ENCODE results near the gene SFMBT2. TPM values are rescaled to one million over a fixed set of nuclear protein-coding genes. Genes with fewer than 3 reads are reported as not detected.

SFMBT2 gene
- total and polyA plus RNA-seq, 2 of the 13 experiments (the other 11 are each of a cell fraction or from before 2014, with no cell fraction given), result 0.01 to 0.02 TPM

- TF ChIP-seq, protein P1, sequence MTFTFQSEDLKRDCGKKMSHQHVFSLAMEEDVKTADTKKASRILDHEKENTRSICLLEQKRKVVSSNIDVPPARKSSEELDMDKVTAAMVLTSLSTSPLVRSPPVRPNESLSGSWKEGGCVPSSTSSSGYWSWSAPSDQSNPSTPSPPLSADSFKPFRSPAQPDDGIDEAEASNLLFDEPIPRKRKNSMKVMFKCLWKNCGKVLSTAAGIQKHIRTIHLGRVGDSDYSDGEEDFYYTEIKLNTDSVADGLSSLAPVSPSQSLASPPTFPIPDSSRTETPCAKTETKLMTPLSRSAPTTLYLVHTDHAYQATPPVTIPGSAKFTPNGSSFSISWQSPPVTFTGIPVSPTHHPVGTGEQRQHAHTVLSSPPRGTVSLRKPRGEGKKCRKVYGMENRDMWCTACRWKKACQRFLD (CRISPR knock-in tag; IDR thresholded peaks at IDR 0.05; ENCODE audit: borderline replicate concordance), result no peak
- TF ChIP-seq KMT2A (CRISPR knock-in tag; IDR thresholded peaks at IDR 0.05) (no peak), IKZF4 (CRISPR knock-in tag; IDR thresholded peaks at IDR 0.05; ENCODE audit: borderline replicate concordance, low read depth, not compliant biosample characterization) (no peak), CENPT (CRISPR knock-in tag; IDR thresholded peaks at IDR 0.05; ENCODE audit: low read depth) (no peak), SMARCC2 (IDR thresholded peaks at IDR 0.05) (no peak), ZNF784 (CRISPR knock-in tag; IDR thresholded peaks at IDR 0.05; ENCODE audit: borderline replicate concordance) (no peak)
Observed at GRCh38 chr10:7298495-7298894, 112.3 kb downstream of the SFMBT2 start (continued).

- CTCF ChIA-PET (ENCODE audit: low intra/inter-chr PET ratio, low total read pairs), result no interaction called here
- 0% methylated on average over 1 of the region's 1 CpG for WGBS (ENCODE audit: low lambda C conversion rate)
Observed at GRCh38 chr10:7297094-7297493, 113.7 kb downstream of the SFMBT2 start.

More at GRCh38 chr10:7297094-7297493, 113.7 kb downstream of the SFMBT2 start:
- POLR2A ChIA-PET, result no interaction called here
- Histone ChIP-seq H3K36me3 (replicated peaks in 1 of 2; ENCODE audit: control insufficient read depth in 1 of 2, insufficient read depth in 2 of 2, low read length in 2 of 2) (no peaks in the 10 kb centered on the region), H3K27ac (ENCODE audit: extremely low read length, insufficient read depth, low read length) (no peak overlapping the region), H3K4me3 (replicated peaks in 1 of 3; ENCODE audit: insufficient read depth in 1 of 3, low read depth in 2 of 3, low read length in 3 of 3) (no peak overlapping the region), H3K79me2 (ENCODE audit: insufficient read depth, low read length) (no peaks in the 10 kb centered on the region), H3K27me3 (ENCODE audit: control insufficient read depth in 1 of 2, insufficient read depth in 2 of 2, low read length in 2 of 2) (peaks cover 0 to 11% of the 10 kb centered on the region in 2 experiments; a peak in 1 of 5 replicates), H2AFZ (ENCODE audit: low read length) (no peak overlapping the region), H3K9me3 (ENCODE audit: low read length) (no peaks in the 10 kb centered on the region), H3K9ac (ENCODE audit: insufficient read depth, low read depth, low read length) (no peak overlapping the region), H3K4me1 (ENCODE audit: insufficient read depth, low read length) (no peaks in the 10 kb centered on the region), H4K20me1 (ENCODE audit: insufficient read depth, low read length) (no peaks in the 10 kb centered on the region), H3K4me2 (ENCODE audit: low read depth, low read length) (no peak overlapping the region)
- ATAC-seq (no peak), FAIRE-seq (no peak), DNase-seq (ENCODE audit: low spot score) (no peak)
- intact Hi-C loops (cut with micrococcal nuclease; ENCODE audit: unreplicated experiment) (no loop called here), in situ Hi-C loops (cut with HindIII; ENCODE audit: extremely low pct_ligation_motif_present, low pct_unique_long_range_greater_than_20kb) (no loop called here)
- no TSS peak for BruUV-seq (replicated peaks)
- no peak for TF ChIP-seq NFYC (CRISPR knock-in tag; IDR thresholded peaks at IDR 0.05)
- no peak for TF ChIP-seq ZMYM3 (CRISPR knock-in tag; IDR thresholded peaks at IDR 0.05)
- TF ChIP-seq ZNF615 (CRISPR knock-in tag; IDR thresholded peaks at IDR 0.05; ENCODE audit: borderline replicate concordance), result no peak
- TF ChIP-seq ZNF773 (CRISPR knock-in tag; IDR thresholded peaks at IDR 0.05; ENCODE audit: borderline replicate concordance), result no peak

All from HepG2 (cell line).